22Rv1 (cell line): ENCODE data around the gene SLC23A2.

Source experiments
- ZFX ChIP-seq: fragments of 450-650 bp; IDR thresholded peaks from 2 replicates; pipeline ENCODE4 v1.6.1; 2017; ENCODE audit warnings: antibody characterized with exemption, borderline replicate concordance
- TF ChIP-seq, protein P1 (sequence below): fragments of 450-650 bp; IDR thresholded peaks from 2 replicates; pipeline ENCODE4 v1.5.1; 2017; ENCODE audit warnings: mild to moderate bottlenecking

- TF ChIP-seq, protein P1, sequence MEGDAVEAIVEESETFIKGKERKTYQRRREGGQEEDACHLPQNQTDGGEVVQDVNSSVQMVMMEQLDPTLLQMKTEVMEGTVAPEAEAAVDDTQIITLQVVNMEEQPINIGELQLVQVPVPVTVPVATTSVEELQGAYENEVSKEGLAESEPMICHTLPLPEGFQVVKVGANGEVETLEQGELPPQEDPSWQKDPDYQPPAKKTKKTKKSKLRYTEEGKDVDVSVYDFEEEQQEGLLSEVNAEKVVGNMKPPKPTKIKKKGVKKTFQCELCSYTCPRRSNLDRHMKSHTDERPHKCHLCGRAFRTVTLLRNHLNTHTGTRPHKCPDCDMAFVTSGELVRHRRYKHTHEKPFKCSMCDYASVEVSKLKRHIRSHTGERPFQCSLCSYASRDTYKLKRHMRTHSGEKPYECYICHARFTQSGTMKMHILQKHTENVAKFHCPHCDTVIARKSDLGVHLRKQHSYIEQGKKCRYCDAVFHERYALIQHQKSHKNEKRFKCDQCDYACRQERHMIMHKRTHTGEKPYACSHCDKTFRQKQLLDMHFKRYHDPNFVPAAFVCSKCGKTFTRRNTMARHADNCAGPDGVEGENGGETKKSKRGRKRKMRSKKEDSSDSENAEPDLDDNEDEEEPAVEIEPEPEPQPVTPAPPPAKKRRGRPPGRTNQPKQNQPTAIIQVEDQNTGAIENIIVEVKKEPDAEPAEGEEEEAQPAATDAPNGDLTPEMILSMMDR = no peak
- no peak for TF ChIP-seq ZFX
Measured at GRCh38 chr20:4946986-4947385, 54.3 kb downstream of the SLC23A2 start.
